ENCODE results near the gene PTPN13. TPM values are rescaled to one million over a fixed set of nuclear protein-coding genes. Genes with fewer than 3 reads are reported as not detected.

The PTPN13 gene
- total and polyA plus RNA-seq, 8 donors: 1.9 to 9.1 (median 6.7) TPM

- no peaks in the 10 kb centered on the region for H3K9me3 ChIP-seq
- ATAC-seq: peak in 1 of 4 donors; percentile 9
- peak overlapping the region in 1 of 4 donors; percentile 34 for H3K27ac ChIP-seq
- H3K4me3 ChIP-seq: no peak overlapping the region
- 63 to 68% methylated on average over 7 of the region's 7 CpGs for WGBS, 2 donors
- H3K27me3 ChIP-seq: no peaks in the 10 kb centered on the region
- TF ChIP-seq CTCF (IDR thresholded peaks at IDR 0.05): no peak
- DNase-seq: no peak
- H3K36me3 ChIP-seq: no peaks in the 10 kb centered on the region
- H3K4me1 ChIP-seq: peaks cover 0 to 4% (median 0%) of the 10 kb centered on the region in 3 donors
- no peak for FAIRE-seq
- intact Hi-C loops (cut with DNase I): no loop called here
Observed at GRCh38 chr4:86586626-86587380, 7.3 kb upstream of the PTPN13 start.

- Histone ChIP-seq H3K27me3 (no peaks in the 10 kb centered on the region), H3K36me3 (no peaks in the 10 kb centered on the region), H3K9me3 (no peaks in the 10 kb centered on the region), H3K4me3 (no peak overlapping the region), H3K27ac (peak overlapping the region in 1 of 4 donors; percentile 34), H3K4me1 (peaks cover 0 to 4% (median 0%) of the 10 kb centered on the region in 3 donors)
- no peak for TF ChIP-seq CTCF (IDR thresholded peaks at IDR 0.05)
- DNase-seq: no peak
- FAIRE-seq: no peak
- peak in 1 of 4 donors; percentile 16 for ATAC-seq
- intact Hi-C loops (cut with DNase I): no loop called here
- 59 to 63% methylated on average over 3 of the region's 3 CpGs for WGBS, 2 donors
Observed at GRCh38 chr4:86587381-86588140, 6.6 kb upstream of the PTPN13 start.

GRCh38 chr4:86592553-86593249 lies 1.4 kb upstream of the PTPN13 start:
- DNase-seq: no peak
- Histone ChIP-seq H3K9me3 (no peaks in the 10 kb centered on the region), H3K27me3 (no peaks in the 10 kb centered on the region), H3K4me3 (peak overlapping the region in 2 of 4 donors; percentile 8 to 83), H3K4me1 (peaks cover 0 to 6% (median 4%) of the 10 kb centered on the region in 3 donors), H3K27ac (peak overlapping the region in 3 of 4 donors; percentile 9 to 85 (median 26)), H3K36me3 (no peaks in the 10 kb centered on the region)
- FAIRE-seq: no peak
- TF ChIP-seq CTCF (IDR thresholded peaks at IDR 0.05): no peak
- intact Hi-C loops (cut with DNase I): no loop called here
- no peak for ATAC-seq
- WGBS, 2 donors: 56 to 61% methylated on average over 3 of the region's 3 CpGs

- peaks cover 0 to 6% (median 4%) of the 10 kb centered on the region in 3 donors for H3K4me1 ChIP-seq
- H3K4me3 ChIP-seq: peak overlapping the region; percentile 55 to 87 (median 70)
- peak overlapping the region; percentile 82 to 89 (median 84) for H3K27ac ChIP-seq
- ATAC-seq (peak; percentile 52 to 66 (median 60)), DNase-seq (peak in 4 of 6 donors; percentile 35 to 72 (median 36)), FAIRE-seq (no peak)
- no peaks in the 10 kb centered on the region for H3K27me3 ChIP-seq
- WGBS, 2 donors: 0% methylated on average over 28 to 46 of the region's 47 CpGs
- no peaks in the 10 kb centered on the region for H3K9me3 ChIP-seq
- no peak for TF ChIP-seq CTCF (IDR thresholded peaks at IDR 0.05)
- intact Hi-C loops (cut with DNase I): no loop called here
- H3K36me3 ChIP-seq: no peaks in the 10 kb centered on the region
Observed at GRCh38 chr4:86594559-86595425, 677 bp downstream of the PTPN13 start.
